K562 (cell line): ENCODE results near the gene ZNF146. TPM values are rescaled to one million over a fixed set of nuclear protein-coding genes. Genes with fewer than 3 reads are reported as not detected.

ENCODE experiments used
- ARID4B ChIP-seq: sonication (generic); formaldehyde crosslinking; IDR thresholded peaks from 2 replicates; pipeline ENCODE4 v1.8.0; 2022; ENCODE audit warnings: mild to moderate bottlenecking, missing genetic modification reagents
- ARNT ChIP-seq, 2 experiments: fragments of 450-650 bp; IDR thresholded peaks; 2 replicates each; pipeline ENCODE4 v1.6.1; 2016; ENCODE audit warnings: mild to moderate bottlenecking in 1 of 2
- EGR1 ChIP-seq: fragments of 450-650 bp; conservative IDR thresholded peaks from 2 replicates; pipeline ENCODE4 v1.6.1; 2017; ENCODE audit warnings: mild to moderate bottlenecking
- EP400 ChIP-seq: fragments of 450-650 bp; IDR thresholded peaks from 2 replicates; pipeline ENCODE4 v1.6.1; 2017; ENCODE audit warnings: antibody characterized with exemption, mild to moderate bottlenecking, moderate library complexity
- EWSR1 ChIP-seq: fragments of 450-650 bp; IDR thresholded peaks from 2 replicates; pipeline ENCODE4 v1.6.1; 2018; ENCODE audit warnings: borderline replicate concordance, mild to moderate bottlenecking, low read depth, moderate library complexity; ENCODE audit not compliant: partially characterized antibody
- ID3 ChIP-seq, 2 experiments: fragments of 250-450 bp in 1 of 2; fragments of 450-650 bp in 1 of 2; sonication (Bioruptor Pico) in 1 of 2; IDR thresholded peaks; 2 replicates each; pipeline versions ENCODE4 v1.6.1 to v1.8.0; 2016 to 2021; ENCODE audit warnings: mild to moderate bottlenecking in 2 of 2, moderate library complexity in 2 of 2, missing compliant biosample characterization in 1 of 2, missing genetic modification characterization in 1 of 2
- MAX ChIP-seq: sonication (generic); formaldehyde crosslinking; IDR thresholded peaks from 2 replicates; pipeline ENCODE4 v1.9.0; 2022; ENCODE audit warnings: mild to moderate bottlenecking, missing genetic modification reagents
- MXI1 ChIP-seq: IDR thresholded peaks from 2 replicates; pipeline ENCODE4 v1.6.1; 2011; ENCODE audit warnings: low read depth, mild to moderate bottlenecking, improper control_type of control experiment, low read length
- MYBL2 ChIP-seq, 2 experiments: fragments of 450-650 bp in 1 of 2; sonication (generic) in 1 of 2; formaldehyde crosslinking in 1 of 2; IDR thresholded peaks; 2 replicates each; pipeline versions ENCODE4 v1.6.1 to v1.8.1; 2017 to 2022; ENCODE audit warnings: borderline replicate concordance in 1 of 2, inconsistent platforms in 1 of 2, low read depth in 1 of 2, mild to moderate bottlenecking in 1 of 2, missing genetic modification reagents in 1 of 2, moderate library complexity in 1 of 2
- NELFE ChIP-seq: IDR thresholded peaks from 2 replicates; pipeline ENCODE4 v1.6.1; 2011; ENCODE audit warnings: mild to moderate bottlenecking; ENCODE audit not compliant: insufficient read depth, insufficient read length
- PBX2 ChIP-seq, 2 experiments: IDR thresholded peaks in 1 of 2; conservative IDR thresholded peaks in 1 of 2; 2 replicates each; pipeline ENCODE4 v1.6.1; 2016; ENCODE audit warnings: low read depth in 2 of 2, mild to moderate bottlenecking in 1 of 2, missing compliant biosample characterization in 1 of 2, missing genetic modification characterization in 1 of 2, moderate library complexity in 1 of 2
- PRPF4 ChIP-seq: fragments of 200-400 bp; formaldehyde crosslinking; IDR thresholded peaks from one replicate; pipeline ENCODE4 v1.6.1; 2017; ENCODE audit warnings: low read length, low read depth, mild to moderate bottlenecking; ENCODE audit not compliant: insufficient read depth, poor library complexity, severe bottlenecking
- USF2 ChIP-seq: sonication (generic); formaldehyde crosslinking; IDR thresholded peaks from 2 replicates; pipeline ENCODE4 v1.5.0; 2020; ENCODE audit warnings: missing genetic modification reagents
- ZBTB7A ChIP-seq: IDR thresholded peaks from 2 replicates; pipeline ENCODE4 v1.6.1; 2011; ENCODE audit warnings: low read depth, mild to moderate bottlenecking, low read length, moderate library complexity, borderline replicate concordance; ENCODE audit not compliant: control insufficient read depth
- ZNF253 ChIP-seq: fragments of 250-450 bp; sonication (Bioruptor Pico); conservative IDR thresholded peaks from 2 replicates; pipeline ENCODE4 v1.6.1; 2021; ENCODE audit warnings: mild to moderate bottlenecking
- polyA plus RNA-seq, 8 experiments: library from polyadenylated mRNA; depleted of rRNA in 4 of 8; stranded (reverse) in 5 of 8; unstranded in 3 of 8; fragments of >200 nt; fragmentation: Nextera tagmentation in 2 of 8; fragmentation: Illumina TruSeq in 1 of 8; extraction: Ambion mirVana in 2 of 8; extraction: Trizol in 1 of 8; gene quantifications; 2 replicates each; pipeline versions ENCODE4 v1.2.1 to v1.2.3, GENCODE V29; 2011 to 2014; ENCODE audit warnings: inconsistent platforms in 1 of 8, missing spikeins in 1 of 8
- total RNA-seq, 7 experiments: library from RNA; depleted of rRNA in 6 of 7; stranded (reverse); fragments of >200 nt in 6 of 7; fragmentation: Illumina TruSeq in 2 of 7; extraction: Trizol in 2 of 7; gene quantifications; 2 replicates each; pipeline versions ENCODE4 v1.2.1 to v1.2.3, GENCODE V29; 2011 to 2021; ENCODE audit warnings: low replicate concordance in 1 of 7

The ZNF146 gene
- total and polyA plus RNA-seq, 9 of the 15 experiments (the other 6 are each of a cell fraction or from before 2014, with no cell fraction given) = 36.2 to 195 (median 116) TPM

- TF ChIP-seq PBX2 (CRISPR knock-in tag; IDR thresholded peaks at IDR 0.05; ENCODE audit: low read depth) (no peak), PBX2 (tag; conservative IDR thresholded peaks at IDR 0.05; ENCODE audit: low read depth) (no peak), ARNT (IDR thresholded peaks at IDR 0.05) (no peak; a peak in 1 of 4 replicates), MAX (CRISPR knock-in tag) (peak; percentile 88), EGR1 (peak; percentile 86), ZNF253 (CRISPR knock-in tag) (no peak), ARID4B (CRISPR knock-in tag) (peak; percentile 77), EWSR1 (no peak), ZBTB7A (peak; percentile 75; the same call in 1 of the 2 replicates), USF2 (peak; percentile 58), NELFE (no peak), EP400 (peak; percentile 98), MXI1 (peak; percentile 82; the same call in 1 of the 2 replicates), MYBL2 (IDR thresholded peaks at IDR 0.05; ENCODE audit: low read depth) (no peak), MYBL2 (CRISPR knock-in tag; IDR thresholded peaks at IDR 0.05; ENCODE audit: borderline replicate concordance) (no peak), ID3 (CRISPR knock-in tag; IDR thresholded peaks at IDR 0.05) (no peak), ID3 (tag; IDR thresholded peaks at IDR 0.05) (peak; percentile 50; the same call in 1 of the 2 replicates), PRPF4 (no peak)
Measured at GRCh38 chr19:36214386-36215275, at the start of gene ZNF146, which contains the start of gene ZNF565 (continued).
